GM18517 (cell line): ENCODE data around the gene SMAD7.
"Not testable (repeated sequence)": the region's sequence is repeated elsewhere in the genome, so short reads cannot be mapped to it uniquely, and the experiment has no call there.

Source experiments
- ATAC-seq: cut with Tn5 transposase; IDR thresholded peaks from one replicate; pipeline ENCODE4 v1.9.1; 2021; ENCODE audit warnings: mild to moderate bottlenecking, moderate library complexity; ENCODE audit not compliant: unreplicated experiment

Gene SMAD7

DNA sequence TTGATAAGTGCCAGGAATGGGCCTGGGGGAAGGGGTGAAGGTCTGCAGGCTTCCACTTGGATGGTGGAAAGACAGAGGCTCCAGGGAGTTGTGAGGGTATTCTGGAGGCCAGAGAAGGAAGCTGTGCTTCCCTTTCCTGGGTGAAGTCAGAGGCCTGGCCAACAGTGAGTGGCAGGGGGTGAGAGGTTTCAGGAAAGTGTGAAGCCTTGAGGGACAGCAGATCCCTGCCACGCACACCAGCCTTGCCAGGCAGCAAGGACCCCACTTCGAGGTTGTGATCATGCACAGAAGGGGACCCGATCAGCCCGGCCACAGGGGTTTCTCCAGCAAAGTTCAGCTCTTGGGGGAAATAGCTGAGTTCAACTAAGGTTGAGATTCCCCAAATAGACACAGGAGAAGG is 66.5 kb downstream of the SMAD7 start:
- ATAC-seq, result no peak

DNA sequence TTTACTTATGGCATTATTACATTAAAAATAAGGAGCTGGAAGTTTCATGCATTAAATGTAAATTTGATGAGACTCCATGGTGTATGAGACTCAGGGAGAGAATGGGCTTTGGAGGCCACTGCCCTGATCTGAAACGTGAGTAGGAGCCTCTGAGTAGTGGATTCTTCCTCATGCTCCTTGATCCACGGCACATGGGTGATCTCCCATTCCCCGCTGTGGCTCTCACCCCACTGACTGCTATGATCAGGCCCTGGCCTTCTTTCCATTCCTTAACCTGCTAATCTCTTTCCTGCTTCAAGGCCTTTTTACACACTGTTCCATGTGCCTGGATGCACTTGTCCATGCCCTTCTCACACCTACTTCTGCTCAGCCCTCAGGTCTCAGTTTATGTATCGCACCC is 68.4 kb downstream of the SMAD7 start:
- ATAC-seq, result no peak

GRCh38 chr18:48880931-48881330 is 69.8 kb downstream of the SMAD7 start:
- ATAC-seq, result no peak

DNA sequence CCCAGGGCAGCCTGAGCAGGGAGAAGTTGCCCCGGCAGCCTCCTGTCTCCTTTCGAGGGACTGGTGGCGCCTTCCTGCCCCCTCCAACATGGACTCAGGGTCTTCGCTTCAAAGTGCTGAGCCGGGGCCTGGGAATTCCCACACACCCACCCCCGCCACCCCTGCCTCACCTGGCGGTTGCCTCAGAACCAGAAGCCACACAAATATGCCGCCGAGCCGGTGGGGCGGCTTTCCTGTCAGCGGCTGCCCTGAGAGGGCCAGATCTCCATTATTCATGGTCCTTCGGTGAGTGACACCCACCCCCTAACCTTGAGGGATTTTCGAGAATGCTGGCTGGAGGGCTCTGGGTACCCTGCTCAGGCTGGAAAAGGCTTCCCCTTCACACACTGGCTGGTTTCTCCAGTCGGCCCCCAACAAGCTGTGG is 71.7 kb downstream of the SMAD7 start:
- no peak for ATAC-seq

DNA sequence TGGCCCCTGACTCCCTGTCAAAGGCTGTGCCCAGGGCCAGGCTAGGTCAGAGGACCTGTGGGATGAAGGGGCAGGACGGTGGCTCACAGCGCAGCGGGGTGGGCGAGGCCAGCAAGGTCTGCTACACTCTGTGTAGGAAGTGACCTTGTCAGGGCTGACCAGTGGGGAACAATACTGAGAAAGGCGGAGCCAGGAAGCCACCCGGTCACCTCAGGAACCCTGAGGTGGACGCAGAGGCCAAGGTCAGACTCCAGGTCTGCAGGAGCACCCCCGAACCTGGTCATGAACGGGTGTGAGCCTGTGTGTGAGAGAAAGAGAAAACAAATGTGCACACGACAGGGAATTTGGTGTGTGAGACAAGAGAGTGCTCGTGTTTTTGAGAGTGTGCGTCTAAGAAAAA is 72.3 kb downstream of the SMAD7 start:
- ATAC-seq, result no peak

DNA sequence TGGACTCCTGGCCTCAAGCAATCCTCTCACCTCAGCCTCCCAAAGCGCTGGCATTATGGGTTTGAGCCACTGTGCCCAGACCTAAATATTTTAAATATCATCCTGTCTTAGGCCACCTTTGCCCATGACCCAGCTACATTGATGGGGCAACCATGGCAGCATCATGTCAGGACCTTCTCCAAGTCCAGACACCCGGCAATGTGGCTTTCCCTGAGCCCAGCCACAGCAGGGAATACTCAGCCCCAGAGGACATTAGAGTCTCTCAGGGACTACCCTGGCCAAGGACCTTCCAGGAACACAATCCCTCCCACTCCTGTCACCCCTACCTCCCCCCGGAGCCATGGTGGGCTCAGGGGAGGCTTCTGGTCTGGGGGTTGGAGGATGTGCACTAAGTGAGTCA is 72.8 kb downstream of the SMAD7 start:
- no peak for ATAC-seq

GRCh38 chr18:48876590-48876989 is 74.2 kb downstream of the SMAD7 start:
- ATAC-seq, result no peak

GRCh38 chr18:48875942-48876511 is 74.7 kb downstream of the SMAD7 start:
- no peak for ATAC-seq

DNA sequence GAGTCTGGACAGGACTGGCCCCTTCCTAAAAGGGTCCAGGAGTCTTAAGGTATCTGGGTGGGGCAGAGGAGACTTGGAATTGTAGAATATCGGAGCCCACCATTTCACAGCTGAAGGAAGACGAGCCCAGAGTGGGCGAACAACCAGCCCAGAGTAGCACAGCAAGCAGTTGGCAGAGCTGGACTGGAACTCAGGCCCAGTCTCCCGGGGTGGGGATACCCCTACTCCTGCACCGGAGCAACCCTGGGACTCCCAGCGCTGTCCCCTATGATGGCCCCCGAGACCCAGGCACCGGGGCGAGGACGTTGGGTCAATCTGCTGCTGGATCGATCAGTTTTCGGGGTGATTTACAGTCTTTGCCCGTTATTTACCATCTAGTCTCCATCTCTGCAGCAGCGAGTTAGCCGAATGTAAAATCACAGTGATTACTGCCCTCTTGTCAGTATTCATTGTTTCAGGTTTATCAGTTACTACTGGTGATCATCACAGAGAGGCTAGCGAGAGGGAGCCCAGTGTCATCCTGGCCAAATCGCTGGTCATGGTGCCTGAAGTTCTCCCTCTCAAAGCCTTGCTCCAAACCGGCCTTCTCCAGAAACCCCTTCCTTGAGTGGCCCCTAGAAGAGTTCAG is 75.3 kb downstream of the SMAD7 start:
- ATAC-seq, result no peak

- no peak for ATAC-seq
Observed at GRCh38 chr18:48874701-48875162, 76.0 kb downstream of the SMAD7 start.

DNA sequence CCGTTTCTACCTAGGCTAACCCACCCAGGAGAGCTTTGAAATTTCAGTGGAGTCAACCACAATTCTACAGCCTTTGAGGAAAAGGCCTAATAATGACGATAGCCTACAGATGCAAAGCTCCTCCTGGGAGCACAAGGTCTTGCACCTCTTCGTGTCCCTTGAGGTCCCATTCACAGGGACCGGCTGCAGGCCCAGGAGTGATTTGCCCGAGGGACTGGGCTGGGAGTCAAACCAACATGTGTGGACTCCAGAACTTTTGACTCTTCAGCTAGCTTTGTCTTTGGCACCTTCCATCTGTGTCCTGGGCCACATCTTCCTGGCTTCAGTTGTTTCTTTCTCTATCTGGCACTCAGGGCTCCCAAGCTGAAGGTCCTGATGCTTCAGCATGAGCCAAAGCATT is 76.5 kb downstream of the SMAD7 start:
- no peak for ATAC-seq

DNA sequence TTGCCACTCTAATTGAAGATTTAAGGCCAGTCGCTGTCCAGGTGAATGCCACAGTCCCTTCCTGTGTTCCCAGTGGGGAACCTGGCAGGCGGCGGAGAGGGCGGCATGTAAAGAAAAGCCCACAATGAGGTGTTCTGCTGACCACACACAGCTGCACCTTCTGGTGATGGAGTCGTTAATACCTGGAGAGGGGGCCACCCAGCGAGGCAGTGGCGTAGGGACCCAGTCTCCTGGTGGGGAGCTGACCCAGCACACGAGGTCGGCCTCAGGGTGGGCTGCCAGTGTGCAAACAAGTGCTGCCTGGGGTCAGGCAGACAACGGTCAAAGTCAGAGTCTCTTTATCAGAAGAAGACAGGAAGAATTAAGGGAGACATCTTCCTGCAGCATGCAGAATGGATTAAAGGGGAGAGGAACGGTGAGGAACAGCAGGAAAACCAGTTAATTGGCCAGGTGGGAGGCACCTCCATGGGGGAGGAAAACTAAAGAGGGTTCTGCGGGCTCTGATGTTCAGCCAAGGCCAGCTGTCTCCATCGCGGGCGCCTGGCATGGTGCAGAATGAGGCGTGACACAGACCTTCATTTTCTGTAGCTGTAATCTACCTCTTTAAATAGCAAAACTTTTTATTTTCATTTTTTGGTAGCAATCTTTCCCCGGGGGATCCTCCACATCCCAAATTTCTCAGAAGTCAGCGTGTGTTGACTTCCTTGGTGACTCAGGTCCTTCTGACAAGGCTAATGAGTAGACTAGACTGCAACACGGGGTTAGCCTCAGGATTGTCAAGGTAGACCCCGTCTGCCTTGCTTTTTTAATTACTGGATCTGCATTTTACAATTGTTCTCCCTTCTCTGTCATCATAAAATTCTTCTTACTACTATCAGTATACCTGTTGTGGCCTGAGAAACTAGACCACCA is 78.3 kb downstream of the SMAD7 start:
- no peak for ATAC-seq

- no peak for ATAC-seq
Observed at GRCh38 chr18:48871391-48872166, 79.2 kb downstream of the SMAD7 start.

DNA sequence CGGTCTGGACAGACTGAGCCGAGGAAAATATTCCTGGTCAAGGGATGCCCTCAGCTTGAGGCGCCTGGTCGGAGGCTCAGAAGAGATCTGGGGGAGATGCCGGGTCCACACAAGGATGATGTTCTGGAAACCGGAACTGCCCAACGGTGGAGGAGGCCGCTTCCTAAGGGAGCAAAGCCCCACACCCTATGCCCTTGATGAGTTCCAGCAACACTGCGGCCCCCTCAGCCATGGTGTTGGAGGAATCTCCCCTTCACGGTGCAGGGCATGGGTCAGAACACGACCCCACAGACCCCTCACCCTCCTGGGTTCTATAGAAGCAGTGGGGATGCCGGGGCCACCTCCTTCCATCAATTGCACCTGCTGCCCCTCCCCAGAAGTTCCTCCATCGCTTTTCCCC is 79.8 kb downstream of the SMAD7 start:
- not testable (repeated sequence) for ATAC-seq
